COLO829 (cell line): ENCODE data around the gene NDUFB4.
"Not testable (repeated sequence)": the region's sequence is repeated elsewhere in the genome, so short reads cannot be mapped to it uniquely, and the experiment has no call there.

Source experiments
- DNase-seq: peaks from one replicate; pipeline ENCODE4 v3.0.0; 2012; ENCODE audit warnings: low spot score

Gene NDUFB4

GRCh38 chr3:120637851-120638559 lies 41.9 kb downstream of the NDUFB4 start:
- no peak for DNase-seq

- DNase-seq, result not testable (repeated sequence)
Measured at GRCh38 chr3:120638820-120639219, 42.7 kb downstream of the NDUFB4 start.

- DNase-seq, result no peak
Measured at GRCh38 chr3:120640231-120640630, 44.1 kb downstream of the NDUFB4 start.

GRCh38 chr3:120641696-120642246 lies 45.6 kb downstream of the NDUFB4 start:
- no peak for DNase-seq

GRCh38 chr3:120642368-120642948 lies 46.3 kb downstream of the NDUFB4 start:
- DNase-seq, result no peak

GRCh38 chr3:120645083-120645845 lies 49.1 kb downstream of the NDUFB4 start:
- DNase-seq, result no peak

- DNase-seq, result no peak
Measured at GRCh38 chr3:120646771-120647432, 50.8 kb downstream of the NDUFB4 start.

GRCh38 chr3:120648290-120648689 lies 52.2 kb downstream of the NDUFB4 start:
- no peak for DNase-seq

- DNase-seq, result no peak
Measured at GRCh38 chr3:120649830-120650233, 53.7 kb downstream of the NDUFB4 start.

- DNase-seq, result no peak
Measured at GRCh38 chr3:120650311-120650710, 54.2 kb downstream of the NDUFB4 start.
